SK-N-SH treated with all-trans-retinoic acid at 6 μM for 48 hours (cell line): Measurements from ENCODE around the gene RGS2.

Experiments used
- CREB5 ChIP-seq: fragments of 250-450 bp; sonication (Bioruptor Pico); IDR thresholded peaks from 2 replicates; pipeline ENCODE4 v1.5.1; 2020; ENCODE audit warnings: low read depth, mild to moderate bottlenecking, moderate library complexity
- CSRNP3 ChIP-seq: fragments of 250-450 bp; sonication (Bioruptor Pico); IDR thresholded peaks from 2 replicates; pipeline ENCODE4 v1.5.1; 2021; ENCODE audit warnings: mild to moderate bottlenecking, moderate library complexity
- ISL1 ChIP-seq: fragments of 250-450 bp; sonication (Bioruptor Pico); IDR thresholded peaks from 2 replicates; pipeline ENCODE4 v2.1.2; 2022; ENCODE audit warnings: mild to moderate bottlenecking, moderate library complexity
- PATZ1 ChIP-seq: fragments of 250-450 bp; sonication (Bioruptor Pico); IDR thresholded peaks from 2 replicates; pipeline ENCODE4 v1.8.0; 2020; ENCODE audit warnings: mild to moderate bottlenecking, moderate library complexity, borderline replicate concordance
- POU6F1 ChIP-seq: fragments of 250-450 bp; sonication (Bioruptor Pico); IDR thresholded peaks from 2 replicates; pipeline ENCODE4 v1.8.0; 2021; ENCODE audit warnings: low read depth, mild to moderate bottlenecking, moderate library complexity, borderline replicate concordance
- PPARA ChIP-seq: fragments of 250-450 bp; sonication (Bioruptor Pico); IDR thresholded peaks from 2 replicates; pipeline ENCODE4 v1.5.0; 2020; ENCODE audit warnings: mild to moderate bottlenecking, borderline replicate concordance
- RARB ChIP-seq: fragments of 250-450 bp; sonication (Bioruptor Pico); IDR thresholded peaks from 2 replicates; pipeline ENCODE4 v1.8.0; 2021; ENCODE audit warnings: mild to moderate bottlenecking, moderate library complexity
- SNAI2 ChIP-seq: fragments of 250-450 bp; sonication (Bioruptor Pico); IDR thresholded peaks from 2 replicates; pipeline ENCODE4 v1.5.0; 2020; ENCODE audit warnings: mild to moderate bottlenecking, moderate library complexity
- TSHZ2 ChIP-seq: fragments of 250-450 bp; sonication (Bioruptor Pico); IDR thresholded peaks from 2 replicates; pipeline ENCODE4 v1.5.0; 2020; ENCODE audit warnings: mild to moderate bottlenecking, moderate library complexity
- ZFP30 ChIP-seq: fragments of 450-650 bp; formaldehyde crosslinking; IDR thresholded peaks from 2 replicates; pipeline ENCODE4 v1.5.0; 2022; ENCODE audit warnings: mild to moderate bottlenecking, moderate library complexity

- TF ChIP-seq CREB5 (CRISPR knock-in tag) (no peak), POU6F1 (CRISPR knock-in tag) (no peak), ISL1 (CRISPR knock-in tag) (no peak), PPARA (CRISPR knock-in tag) (no peak), PATZ1 (no peak), SNAI2 (CRISPR knock-in tag) (no peak), CSRNP3 (no peak), ZFP30 (CRISPR knock-in tag) (no peak), TSHZ2 (CRISPR knock-in tag) (no peak), RARB (no peak)
Measured at GRCh38 chr1:192795916-192796618, 12.8 kb upstream of the RGS2 start.
